ENCODE results near the gene PDIK1L.

The PDIK1L gene

DNA sequence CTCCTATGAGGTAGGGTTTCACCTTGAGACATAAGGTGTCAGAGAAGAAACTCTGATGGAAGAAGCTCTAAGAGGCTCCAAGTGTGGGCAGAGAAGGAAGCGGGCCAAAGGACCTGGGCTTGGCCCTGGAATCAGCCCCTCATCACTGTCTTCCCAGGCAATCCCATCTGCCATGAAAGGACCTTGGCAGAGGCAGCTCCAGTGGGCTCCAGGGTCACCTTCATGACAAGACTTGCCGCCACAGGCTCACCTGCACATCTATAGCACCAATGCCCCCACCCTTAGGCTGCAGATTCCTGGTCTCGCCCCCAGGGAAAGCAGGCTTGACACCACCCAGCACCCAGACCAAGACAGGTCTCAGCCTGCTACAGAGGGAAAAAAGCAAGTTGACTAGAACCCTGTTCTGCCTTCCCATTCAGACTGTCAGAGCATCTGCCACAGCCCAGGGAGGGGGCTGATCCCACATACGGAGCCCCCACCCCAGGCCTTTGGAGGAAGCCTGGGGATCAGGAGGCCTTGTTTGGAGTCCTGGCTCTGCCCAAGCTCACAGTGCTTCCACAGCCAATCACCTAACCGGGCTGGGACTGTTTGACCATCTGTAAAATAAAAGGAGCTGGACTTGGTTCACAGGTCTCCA is 46.8 kb downstream of the PDIK1L start:
- DNase-seq = no peak

DNA sequence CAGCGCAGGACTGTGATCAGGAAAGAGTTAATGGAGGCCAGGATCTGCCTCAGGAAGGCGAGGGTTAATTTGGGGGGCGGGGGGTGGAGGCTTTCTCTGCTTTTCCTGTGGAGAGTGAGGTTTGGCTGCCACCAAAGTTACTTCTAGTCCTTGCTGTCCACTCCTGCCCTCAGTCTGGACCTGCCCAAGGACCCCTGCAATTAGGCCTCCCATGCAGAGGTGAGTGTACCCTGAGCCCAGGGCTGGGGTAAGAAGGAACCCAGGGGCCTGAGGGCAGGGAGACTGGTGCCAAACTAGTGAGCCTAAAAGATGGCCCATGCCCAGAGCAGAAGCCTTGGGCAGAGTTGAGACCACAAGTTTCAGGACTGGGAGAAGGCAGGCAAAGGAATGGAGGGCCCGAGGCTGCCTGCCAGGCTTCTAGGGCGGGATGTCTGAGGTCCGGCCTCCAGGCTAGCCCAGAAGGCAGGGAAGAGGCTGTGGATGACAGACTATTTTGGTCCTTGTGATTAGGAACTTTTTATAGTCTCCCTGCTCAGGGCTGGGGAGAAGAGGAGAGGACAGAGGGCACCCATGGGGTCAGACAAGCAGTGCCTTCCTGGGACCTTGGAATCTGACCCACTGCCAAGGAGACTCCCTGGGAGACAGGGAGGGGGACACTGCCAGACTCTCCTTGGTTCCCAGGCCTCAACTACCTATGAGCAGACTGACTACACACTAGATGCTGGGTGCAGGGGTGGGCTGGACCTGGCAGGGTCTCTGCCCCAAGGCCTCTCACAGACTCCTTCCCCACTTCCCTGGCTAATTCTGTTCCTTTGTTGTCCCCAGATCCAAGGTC is 47.5 kb downstream of the PDIK1L start, which contains the start of gene FAM110D:
Gene FAM110D (plus strand): TSS at position 172 of the 835 bp plus-strand sequence. CDS start 2,213 bp downstream, outside the sequence.
- DNase-seq = no peak

DNA sequence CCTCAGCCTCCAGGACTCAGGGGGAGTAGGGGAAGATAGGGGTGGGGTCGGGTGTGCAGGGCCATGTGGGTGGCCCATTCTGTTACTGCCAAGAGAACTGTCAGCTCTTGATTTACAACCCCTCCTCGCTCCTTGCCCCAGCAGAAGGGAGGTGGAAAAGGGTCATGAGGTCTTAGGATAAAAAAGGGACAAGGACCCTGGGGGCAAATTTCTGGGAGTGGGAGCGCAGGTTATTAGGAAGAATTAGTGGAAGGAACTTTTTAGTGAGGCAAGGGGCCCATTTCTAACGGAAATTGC is 48.1 kb downstream of the PDIK1L start:
- DNase-seq = no peak

DNA sequence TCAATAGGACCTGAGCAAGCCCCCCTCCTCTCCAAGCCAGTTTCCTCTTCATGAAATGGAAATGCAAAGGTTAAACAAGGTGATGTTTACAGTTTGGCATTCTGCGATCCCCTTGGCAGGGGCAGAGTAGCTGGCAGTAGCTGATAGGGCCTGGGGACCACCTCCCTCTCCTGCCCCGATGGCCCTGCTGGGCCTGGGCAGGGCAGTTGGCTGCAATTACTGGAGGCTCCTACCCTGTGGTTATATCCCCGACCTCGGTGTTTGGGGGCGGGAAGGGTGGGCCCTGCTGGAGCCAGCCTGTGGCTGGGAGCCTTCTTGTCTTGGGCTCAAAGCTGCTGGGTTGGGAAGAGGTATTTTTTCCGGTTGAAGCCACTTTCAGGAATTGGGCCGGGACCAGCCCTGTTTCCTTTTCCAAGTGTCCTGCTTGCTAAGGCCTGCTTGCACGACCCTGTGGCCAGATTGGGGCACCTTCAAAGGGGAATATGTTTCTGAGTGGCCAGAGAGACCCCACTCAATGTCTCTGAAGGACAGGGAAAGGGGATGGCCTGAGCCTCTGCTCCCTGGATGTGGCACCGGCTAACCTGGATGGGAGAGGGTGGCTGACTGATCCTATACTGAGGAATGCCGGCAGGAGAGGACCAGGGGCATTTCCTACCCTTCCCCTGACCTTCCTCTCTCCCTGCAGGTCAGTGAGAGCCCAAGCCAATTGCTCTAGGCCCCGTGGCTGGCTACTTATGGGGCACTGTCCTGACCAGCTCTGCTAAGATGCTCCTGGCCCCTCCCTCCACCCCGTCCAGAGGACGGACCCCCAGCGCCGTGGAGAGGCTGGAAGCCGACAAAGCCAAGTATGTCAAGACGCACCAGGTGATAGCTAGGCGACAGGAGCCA is 49.1 kb downstream of the PDIK1L start:
- DNase-seq = no peak

DNA sequence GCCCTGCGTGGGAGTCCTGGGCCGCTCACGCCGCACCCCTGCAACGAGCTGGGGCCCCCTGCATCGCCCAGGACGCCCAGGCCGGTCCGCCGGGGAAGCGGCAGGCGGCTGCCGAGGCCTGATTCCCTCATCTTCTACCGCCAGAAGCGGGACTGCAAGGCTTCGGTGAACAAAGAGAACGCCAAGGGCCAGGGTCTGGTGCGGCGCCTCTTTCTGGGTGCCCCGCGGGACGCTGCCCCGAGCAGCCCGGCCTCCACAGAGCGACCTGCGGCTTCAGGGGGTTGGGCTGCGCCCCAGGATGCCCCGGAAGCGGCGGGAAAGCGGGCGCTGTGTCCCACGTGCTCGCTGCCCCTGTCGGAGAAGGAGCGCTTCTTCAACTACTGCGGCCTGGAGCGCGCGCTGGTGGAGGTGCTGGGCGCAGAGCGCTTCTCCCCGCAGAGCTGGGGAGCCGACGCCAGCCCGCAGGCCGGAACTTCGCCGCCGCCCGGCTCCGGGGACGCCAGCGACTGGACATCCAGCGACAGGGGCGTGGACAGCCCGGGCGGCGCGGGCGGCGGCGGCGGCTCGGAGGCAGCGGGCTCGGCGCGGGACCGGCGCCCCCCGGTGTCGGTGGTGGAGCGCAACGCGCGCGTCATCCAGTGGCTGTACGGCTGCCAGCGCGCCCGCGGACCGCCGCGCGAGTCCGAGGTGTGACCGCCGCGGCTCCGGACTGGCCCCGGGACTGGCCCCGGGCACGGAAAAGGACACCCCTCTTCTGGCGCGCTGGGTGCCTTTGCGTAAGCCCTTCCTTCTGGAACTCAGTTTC is 50.0 kb downstream of the PDIK1L start:
- peak in 3 of 5 experiments; percentile 14 to 58 (median 35) for DNase-seq

DNA sequence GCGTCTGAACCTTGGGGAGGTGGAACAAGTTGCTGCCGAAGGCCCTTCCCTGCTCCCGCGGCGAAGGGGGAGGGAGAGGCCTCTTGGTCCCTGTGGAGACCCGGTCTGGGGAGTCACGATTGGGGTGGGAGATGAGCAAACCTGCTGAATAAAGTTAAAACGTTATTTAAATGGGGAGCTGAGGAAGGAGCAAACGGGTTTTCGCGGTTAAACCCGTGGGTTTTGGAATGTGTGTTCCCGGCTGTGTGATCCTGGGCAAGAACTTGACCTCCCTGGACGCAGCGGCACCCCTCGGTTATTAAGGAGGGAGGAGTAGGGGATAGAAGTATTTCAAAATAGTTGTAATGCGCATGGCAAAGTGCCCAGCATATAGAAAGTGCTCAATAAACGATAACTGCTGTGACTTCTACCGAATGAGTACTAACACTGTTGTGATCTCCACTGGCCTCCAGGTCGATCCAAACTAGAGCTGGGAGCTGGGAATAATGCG is 50.6 kb downstream of the PDIK1L start:
- DNase-seq = no peak

DNA sequence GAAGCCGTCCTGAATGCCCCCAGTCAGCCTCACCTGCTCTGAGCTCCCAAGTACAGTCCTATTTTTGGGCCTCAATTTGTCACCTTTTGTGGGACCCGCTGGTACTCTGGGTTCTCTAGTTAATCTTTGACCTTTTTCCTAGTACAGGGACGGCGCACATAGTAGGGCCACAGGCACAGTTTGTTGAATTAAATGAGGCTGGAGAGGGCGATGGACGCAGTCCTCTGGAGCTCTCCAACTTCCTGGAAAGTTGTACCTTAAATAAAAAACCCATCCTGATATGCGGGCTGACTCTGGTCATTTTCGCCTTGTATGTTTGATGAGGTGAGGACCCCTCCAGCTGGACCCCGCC is 52.0 kb downstream of the PDIK1L start:
- no peak for DNase-seq

DNA sequence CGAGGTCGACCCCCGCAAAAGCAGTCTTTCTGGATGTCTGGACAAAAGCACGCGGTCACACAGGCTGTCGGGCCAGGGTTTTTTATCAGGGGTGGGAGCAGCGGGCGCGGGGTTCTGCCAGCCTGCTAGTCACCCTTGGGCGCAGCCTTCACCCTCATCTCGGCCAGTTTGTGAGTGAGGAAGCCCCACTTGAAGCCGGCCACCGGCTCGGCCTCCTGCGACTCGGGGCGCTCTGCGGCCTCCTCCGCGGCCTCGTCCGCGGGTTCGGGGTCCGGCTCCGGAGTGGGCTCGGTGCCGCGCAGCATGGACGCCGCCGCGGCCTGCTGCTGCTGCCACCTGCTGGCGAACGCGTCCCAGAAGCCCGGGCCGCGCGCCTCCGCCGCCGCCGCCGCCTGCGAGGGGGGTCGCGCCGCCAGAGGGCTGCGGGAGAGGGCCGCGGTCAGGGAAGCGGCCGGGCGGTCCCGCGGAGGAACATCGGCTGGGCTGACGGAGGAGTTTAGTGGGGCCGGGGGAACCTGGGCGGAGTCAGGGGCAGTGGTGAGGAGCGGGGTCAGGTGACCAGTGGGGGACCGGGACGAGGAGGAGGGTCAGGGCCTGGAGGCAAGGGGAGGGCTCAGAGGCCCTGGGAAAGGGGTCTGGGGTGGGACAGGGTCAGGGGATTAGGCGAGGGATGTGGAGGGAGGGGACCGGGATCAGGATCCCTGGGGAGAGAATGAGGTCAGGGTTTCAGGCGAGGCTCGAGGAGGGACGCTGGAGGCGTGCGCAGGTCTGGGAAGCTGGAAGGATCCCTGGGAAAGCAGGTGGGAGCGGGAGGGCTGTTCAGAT is 52.6 kb downstream of the PDIK1L start:
- DNase-seq = peak; percentile 17 to 48 (median 40)

DNA sequence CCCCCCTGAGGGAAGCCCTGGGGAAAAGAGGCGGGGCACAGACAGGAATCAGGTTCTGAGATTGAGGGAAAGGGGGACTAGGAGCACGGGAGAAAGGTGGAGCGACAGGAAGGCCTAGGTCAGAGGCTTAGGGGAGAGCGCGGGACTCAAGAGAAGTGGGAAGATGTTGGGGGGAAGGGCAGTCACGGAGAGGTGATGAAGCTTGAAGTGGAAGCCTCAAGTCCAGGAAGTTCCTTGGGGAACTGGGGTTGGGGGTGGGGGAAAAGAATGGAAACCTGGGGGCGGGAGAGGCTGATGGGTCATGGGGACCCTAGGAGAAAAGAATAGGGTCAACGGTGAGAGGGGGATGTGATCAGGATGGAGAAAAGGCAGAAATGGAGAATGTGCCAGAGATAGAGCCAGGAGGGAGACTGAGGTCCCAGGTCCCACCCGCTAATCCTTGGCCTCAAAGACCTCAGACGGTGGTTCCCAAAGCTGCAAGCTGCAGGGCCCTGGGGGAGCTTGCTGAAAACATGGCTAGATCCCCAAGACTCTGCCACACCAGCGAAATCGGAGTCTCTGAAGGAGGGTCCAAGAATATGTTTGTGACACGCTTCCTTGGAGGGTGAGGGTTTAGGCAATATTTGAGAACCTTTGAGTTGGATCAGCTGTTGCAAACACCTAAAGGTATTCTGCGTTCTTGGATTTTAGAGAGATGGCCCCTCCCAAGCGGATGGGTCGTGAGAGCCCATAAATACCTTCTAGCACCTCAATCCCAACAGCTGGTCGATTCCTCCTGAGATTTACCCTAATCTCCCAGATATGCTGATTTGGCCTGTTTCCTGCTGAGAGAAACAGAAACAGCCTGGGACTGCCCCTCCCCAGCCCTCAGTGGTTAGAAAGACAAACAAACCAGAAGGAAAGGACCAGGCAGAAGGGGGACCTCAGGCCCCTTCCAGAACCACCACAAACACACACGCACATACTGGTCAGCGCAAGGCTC is 53.5 kb downstream of the PDIK1L start:
- no peak for DNase-seq

DNA sequence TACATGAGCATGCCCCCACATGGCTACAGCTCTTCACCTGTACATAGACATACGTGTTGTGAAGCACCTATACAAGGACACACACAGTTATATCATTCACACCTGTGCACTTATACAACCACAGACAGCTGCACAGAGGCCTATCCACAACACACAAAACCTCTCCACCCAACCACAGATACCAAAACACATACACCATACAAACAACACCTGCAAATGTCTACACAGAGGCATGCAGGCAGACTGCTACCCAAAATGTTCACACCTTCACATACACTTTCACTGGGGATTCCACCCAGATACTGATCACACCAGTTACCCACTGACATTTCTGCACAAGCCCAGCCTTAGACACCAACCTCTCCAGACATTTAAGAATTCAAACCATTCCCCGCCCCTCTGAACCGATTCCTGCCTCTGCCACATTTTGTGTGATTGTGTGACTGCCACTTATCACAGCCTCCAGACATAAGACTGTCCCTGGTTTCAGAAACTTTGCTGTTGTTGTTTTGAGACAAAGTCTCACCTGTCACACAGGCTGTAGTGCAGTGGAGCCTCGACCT is 55.2 kb downstream of the PDIK1L start:
- DNase-seq = peak in 2 of 5 experiments; percentile 17 to 58

DNA sequence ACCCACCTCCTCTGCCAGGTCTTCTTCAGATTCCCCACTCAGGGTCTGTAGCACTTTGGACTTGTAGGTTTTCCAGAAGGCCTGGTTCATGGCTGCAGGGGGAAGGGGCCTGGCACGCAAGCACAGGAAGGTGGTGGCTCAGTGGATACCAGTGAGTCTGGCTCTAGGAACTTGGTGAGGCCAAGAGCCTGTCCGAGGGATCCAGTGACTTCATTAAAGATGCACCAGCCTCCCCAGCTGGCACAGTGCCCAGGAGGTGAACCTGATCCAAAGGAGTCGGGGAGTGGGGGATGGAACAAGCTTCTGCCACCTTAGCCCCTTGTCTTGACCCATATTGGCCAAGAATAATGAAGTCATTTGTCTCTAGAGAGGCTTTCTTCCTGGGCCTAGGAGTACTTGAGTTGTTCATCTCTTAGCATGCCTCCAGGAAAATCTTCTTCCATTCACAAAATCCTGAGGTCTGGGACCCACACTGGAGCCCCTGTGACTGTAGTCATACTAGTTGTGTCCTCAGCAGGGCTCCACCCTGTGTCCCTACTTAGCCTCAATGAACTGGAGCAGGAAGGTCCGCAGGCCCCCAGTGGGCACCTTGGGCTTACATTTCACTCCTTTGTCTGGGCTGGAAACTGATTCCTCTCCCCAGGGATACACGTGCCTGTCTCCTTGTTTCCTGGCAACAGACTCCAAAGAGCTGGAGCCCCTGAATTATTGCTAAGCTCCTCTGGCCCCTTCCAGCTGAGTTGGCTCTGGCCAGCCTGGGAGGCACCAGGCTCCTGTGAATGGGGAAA is 57.0 kb downstream of the PDIK1L start, which contains the start of gene C1orf232:
Gene C1orf232 (minus strand): TSS at position 554 of the 788 bp plus-strand sequence. CDS start 464 bp downstream, at position 90.
- DNase-seq = no peak

DNA sequence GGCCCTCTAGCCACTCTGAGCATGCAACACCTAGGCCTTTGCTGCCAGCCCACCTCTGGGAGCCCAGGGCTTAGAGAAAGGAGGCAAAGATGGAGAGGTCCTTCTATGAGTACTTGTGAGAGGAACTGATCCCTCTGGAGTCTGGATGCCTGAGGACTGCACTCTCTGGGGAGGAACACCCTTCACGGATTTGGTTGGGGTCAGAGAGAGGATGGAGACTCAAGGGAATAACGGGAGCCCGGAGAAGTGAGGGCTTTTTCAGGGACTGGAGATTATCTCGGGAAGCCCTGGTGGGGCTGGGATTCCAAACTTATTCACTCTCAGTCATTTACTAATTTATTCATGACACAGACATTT is 57.6 kb downstream of the PDIK1L start:
- no peak for DNase-seq

DNA sequence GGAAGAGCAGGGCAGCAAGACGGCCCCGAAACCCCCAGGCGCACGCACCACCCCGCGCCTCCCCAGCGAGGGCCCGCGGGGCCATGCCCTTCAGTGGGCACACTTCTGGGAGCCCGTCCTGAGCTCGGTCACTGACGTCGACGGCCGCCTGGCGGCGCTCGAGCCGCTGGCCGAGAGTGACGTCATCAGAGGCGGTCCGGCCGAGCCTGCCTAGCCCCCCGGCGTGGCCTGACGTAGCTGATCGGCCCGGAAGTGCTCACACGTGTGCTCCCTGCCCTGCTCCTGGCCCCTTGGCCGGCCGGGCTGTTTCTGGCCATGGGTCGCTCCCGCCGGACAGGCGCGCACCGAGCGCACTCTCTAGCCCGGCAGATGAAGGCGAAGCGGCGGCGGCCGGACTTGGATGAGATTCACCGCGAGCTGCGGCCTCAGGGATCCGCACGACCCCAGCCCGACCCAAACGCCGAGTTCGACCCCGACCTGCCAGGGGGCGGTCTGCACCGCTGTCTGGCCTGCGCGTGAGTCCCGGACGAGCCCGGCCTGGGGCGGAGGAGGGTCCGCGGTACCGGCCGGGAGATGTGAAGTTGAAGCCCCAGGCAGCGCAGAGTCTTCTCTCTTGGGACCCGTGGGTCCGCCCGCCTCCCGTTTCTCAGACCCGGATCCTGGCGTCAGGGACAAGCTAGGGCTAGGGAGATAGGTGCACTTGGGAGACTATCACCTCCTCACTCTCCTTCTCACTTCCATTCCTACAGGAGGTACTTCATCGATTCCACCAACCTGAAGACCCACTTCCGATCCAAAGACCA is 58.2 kb downstream of the PDIK1L start, which contains the start of gene ZNF593:
Gene ZNF593 (plus strand): TSS at position 240 of the 803 bp plus-strand sequence. CDS start 76 bp downstream, at position 316.
- peak; percentile 67 to 89 (median 76) for DNase-seq

DNA sequence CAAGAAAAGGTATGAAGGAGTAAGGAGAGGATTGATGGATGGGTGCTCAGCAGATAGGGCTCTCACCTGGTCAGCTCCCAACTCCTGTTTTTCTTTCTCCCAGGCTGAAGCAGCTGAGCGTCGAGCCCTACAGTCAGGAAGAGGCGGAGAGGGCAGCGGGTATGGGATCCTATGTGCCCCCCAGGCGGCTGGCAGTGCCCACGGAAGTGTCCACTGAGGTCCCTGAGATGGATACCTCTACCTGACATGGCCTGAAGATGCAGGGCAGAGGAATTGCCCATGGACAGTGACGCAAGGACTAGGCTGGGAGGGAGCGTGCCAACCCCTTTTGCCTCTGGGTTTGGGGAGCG is 58.8 kb downstream of the PDIK1L start:
- DNase-seq = no peak

DNA sequence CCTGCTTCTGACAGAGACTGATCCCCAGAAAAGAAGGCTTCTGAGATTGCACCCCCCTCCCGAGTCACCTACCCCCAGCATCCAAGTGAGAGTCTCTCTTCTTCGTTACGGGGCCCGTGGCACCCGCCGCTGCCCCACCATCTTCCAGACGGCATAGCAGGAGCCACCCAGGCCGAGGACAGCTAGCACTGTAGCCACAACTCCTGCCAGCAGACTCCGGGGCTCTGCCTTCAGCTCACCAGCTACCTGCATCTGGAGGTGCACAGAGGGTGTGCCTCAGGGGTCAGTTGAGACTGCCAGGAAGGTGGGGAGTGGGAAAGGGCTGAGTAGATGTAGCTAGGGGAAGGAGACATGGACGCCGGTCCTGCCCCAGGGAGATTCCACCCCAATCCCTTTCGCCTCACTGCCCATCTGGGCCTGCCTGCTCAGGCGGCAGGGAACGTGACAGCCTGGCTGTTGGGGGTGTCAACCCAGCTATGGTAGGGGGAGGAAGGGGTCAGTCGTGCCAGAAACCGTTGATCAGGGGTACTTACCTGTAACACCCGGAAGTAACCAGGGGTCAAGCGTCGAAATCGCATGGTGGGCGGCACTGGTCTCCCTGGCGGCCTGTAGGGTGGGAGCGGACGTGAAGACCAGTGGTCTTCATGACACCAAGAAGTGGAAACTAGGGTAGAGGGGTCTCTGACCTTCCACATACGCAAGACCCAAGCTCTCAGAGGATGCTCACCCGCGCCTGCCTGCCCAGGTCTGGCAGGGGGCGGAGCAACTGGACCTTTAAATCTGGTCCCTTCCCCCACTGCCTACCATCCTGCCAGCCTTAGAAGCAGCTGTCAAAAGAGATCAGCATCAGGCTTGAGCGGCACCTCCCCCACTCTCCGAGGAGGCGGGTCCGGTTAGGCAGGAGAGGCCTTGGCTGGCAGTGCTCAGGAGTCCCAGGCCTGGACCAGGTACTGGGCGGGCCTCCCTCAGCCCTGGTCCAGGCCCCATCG is 59.8 kb downstream of the PDIK1L start, which contains the start of gene ZNF593OS:
Gene ZNF593OS (minus strand): TSS at position 749 of the 989 bp plus-strand sequence. CDS start 171 bp downstream, at position 578.
- no peak for DNase-seq

All from T-helper 2 cell (primary cell).